Panc1 (cell line): ENCODE data around the gene PBX2.

Experiments
- POLR2AphosphoS5 ChIP-seq: IDR thresholded peaks from 2 replicates; pipeline ENCODE4 v1.6.1; 2012; ENCODE audit warnings: mild to moderate bottlenecking, low read depth, low read length, moderate library complexity
- TF ChIP-seq, protein P1 (sequence below): fragments of 450-650 bp; IDR thresholded peaks from 2 replicates; pipeline ENCODE4 v1.5.1; 2017; ENCODE audit warnings: mild to moderate bottlenecking
- TF ChIP-seq, protein P2 (sequence below), 2 experiments: IDR thresholded peaks; 2 replicates each; pipeline ENCODE4 v1.6.1; 2011 to 2012; ENCODE audit warnings: low read depth in 2 of 2, control low read depth in 1 of 2, low read length in 1 of 2, mild to moderate bottlenecking in 1 of 2, moderate library complexity in 1 of 2; ENCODE audit not compliant: insufficient read depth in 1 of 2

DNA sequence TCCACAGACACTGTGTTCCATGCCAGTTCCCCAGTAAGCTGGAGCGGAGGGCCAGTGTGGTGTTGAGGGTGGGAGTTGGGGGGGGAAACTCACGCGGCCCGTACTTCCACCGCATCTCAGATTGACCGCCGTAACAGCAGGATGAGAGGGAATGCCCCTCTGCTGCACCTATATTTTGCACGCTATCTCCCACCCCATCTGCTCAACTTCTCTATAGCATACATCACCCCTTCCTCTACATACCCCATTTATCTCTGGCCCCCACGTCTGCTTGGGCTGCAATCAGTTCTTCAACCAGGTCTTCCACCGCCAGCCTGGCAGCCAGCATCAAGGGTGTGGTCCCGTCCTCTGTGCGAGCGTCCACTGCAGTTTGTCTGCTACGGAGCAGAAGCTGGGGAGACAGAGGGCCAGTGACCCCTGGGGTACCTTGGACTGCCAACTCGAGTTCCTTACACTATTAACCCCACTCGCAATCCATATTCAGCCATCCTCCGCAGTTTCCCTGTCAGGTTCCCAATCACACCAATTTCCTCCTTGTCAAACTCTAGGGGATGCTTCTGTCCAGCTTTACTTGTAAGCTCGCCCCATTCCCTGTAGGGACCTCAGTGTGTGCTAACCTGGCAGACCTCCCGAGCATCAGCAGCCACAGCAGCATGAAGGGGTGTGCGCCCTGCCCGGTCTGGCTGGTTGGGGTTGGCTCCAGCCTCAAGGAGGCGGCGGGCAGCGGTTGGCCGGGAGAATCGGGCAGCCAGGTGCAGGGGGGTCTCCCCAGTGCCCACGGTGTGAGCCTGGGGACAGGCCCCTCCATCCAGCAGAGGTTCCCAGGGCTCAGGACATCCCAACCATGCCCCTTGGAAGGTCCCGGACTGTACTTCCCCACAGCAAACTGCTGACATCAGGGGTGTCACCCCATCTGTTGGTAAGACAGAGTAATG lies 6.9 kb upstream of the PBX2 start:
- TF ChIP-seq, protein P1, sequence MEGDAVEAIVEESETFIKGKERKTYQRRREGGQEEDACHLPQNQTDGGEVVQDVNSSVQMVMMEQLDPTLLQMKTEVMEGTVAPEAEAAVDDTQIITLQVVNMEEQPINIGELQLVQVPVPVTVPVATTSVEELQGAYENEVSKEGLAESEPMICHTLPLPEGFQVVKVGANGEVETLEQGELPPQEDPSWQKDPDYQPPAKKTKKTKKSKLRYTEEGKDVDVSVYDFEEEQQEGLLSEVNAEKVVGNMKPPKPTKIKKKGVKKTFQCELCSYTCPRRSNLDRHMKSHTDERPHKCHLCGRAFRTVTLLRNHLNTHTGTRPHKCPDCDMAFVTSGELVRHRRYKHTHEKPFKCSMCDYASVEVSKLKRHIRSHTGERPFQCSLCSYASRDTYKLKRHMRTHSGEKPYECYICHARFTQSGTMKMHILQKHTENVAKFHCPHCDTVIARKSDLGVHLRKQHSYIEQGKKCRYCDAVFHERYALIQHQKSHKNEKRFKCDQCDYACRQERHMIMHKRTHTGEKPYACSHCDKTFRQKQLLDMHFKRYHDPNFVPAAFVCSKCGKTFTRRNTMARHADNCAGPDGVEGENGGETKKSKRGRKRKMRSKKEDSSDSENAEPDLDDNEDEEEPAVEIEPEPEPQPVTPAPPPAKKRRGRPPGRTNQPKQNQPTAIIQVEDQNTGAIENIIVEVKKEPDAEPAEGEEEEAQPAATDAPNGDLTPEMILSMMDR: no peak
- TF ChIP-seq POLR2AphosphoS5: no peak
- TF ChIP-seq, protein P2, sequence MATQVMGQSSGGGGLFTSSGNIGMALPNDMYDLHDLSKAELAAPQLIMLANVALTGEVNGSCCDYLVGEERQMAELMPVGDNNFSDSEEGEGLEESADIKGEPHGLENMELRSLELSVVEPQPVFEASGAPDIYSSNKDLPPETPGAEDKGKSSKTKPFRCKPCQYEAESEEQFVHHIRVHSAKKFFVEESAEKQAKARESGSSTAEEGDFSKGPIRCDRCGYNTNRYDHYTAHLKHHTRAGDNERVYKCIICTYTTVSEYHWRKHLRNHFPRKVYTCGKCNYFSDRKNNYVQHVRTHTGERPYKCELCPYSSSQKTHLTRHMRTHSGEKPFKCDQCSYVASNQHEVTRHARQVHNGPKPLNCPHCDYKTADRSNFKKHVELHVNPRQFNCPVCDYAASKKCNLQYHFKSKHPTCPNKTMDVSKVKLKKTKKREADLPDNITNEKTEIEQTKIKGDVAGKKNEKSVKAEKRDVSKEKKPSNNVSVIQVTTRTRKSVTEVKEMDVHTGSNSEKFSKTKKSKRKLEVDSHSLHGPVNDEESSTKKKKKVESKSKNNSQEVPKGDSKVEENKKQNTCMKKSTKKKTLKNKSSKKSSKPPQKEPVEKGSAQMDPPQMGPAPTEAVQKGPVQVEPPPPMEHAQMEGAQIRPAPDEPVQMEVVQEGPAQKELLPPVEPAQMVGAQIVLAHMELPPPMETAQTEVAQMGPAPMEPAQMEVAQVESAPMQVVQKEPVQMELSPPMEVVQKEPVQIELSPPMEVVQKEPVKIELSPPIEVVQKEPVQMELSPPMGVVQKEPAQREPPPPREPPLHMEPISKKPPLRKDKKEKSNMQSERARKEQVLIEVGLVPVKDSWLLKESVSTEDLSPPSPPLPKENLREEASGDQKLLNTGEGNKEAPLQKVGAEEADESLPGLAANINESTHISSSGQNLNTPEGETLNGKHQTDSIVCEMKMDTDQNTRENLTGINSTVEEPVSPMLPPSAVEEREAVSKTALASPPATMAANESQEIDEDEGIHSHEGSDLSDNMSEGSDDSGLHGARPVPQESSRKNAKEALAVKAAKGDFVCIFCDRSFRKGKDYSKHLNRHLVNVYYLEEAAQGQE (IDR thresholded peaks at IDR 0.05; ENCODE audit: insufficient read depth in 1 of 2, low read depth in 2 of 2, low read length in 1 of 2): no peak
